ENCODE measurements around the gene LTBP1.

DNA sequence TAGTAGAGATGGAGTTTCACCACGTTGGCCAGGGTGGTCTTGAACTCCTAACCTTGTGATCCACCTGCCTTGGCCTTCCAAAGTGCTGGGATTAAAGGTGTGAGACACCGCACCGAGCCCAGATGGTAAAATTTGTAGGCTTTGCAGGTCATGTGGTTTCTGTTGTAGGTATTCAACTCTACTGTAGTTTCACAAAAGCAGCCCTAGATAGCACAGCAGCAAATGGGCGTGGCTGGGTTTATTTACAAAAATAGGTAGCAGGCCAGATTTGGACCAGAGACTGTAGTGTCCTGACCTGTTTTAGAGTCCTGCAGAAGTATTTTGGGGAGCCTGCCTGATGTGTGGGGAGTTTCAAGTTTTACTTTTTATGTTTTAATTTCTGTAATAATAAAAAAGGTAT, 445.6 kb downstream of the LTBP1 start:
- TF ChIP-seq, protein P1, sequence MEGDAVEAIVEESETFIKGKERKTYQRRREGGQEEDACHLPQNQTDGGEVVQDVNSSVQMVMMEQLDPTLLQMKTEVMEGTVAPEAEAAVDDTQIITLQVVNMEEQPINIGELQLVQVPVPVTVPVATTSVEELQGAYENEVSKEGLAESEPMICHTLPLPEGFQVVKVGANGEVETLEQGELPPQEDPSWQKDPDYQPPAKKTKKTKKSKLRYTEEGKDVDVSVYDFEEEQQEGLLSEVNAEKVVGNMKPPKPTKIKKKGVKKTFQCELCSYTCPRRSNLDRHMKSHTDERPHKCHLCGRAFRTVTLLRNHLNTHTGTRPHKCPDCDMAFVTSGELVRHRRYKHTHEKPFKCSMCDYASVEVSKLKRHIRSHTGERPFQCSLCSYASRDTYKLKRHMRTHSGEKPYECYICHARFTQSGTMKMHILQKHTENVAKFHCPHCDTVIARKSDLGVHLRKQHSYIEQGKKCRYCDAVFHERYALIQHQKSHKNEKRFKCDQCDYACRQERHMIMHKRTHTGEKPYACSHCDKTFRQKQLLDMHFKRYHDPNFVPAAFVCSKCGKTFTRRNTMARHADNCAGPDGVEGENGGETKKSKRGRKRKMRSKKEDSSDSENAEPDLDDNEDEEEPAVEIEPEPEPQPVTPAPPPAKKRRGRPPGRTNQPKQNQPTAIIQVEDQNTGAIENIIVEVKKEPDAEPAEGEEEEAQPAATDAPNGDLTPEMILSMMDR (conservative IDR thresholded peaks at IDR 0.05): no peak
- TF ChIP-seq EZH2 (IDR thresholded peaks at IDR 0.05; ENCODE audit: low read depth): no peak
